Globus pallidus (tissue), 1 donor: ENCODE measurements around the gene CD82.
"Not testable (repeated sequence)": the region's sequence is repeated elsewhere in the genome, so short reads cannot be mapped to it uniquely, and the experiment has no call there.

ENCODE experiments used
- DNase-seq: peaks from one replicate; pipeline ENCODE4 v3.0.0-alpha.2; 2015; ENCODE audit warnings: low spot score

The CD82 gene

GRCh38 chr11:44559940-44560300 lies 5.5 kb upstream of the CD82 start:
- not testable (repeated sequence) for DNase-seq

- DNase-seq: no peak
Measured at GRCh38 chr11:44561275-44561805, 4.1 kb upstream of the CD82 start.

- DNase-seq: no peak
Measured at GRCh38 chr11:44561964-44562734, 3.3 kb upstream of the CD82 start.

- DNase-seq: no peak
Measured at GRCh38 chr11:44562845-44563460, 2.5 kb upstream of the CD82 start.

- no peak for DNase-seq
Measured at GRCh38 chr11:44563711-44564110, 1.8 kb upstream of the CD82 start.

- no peak for DNase-seq
Measured at GRCh38 chr11:44564166-44564565, 1.3 kb upstream of the CD82 start.

GRCh38 chr11:44564670-44565210 lies 723 bp upstream of the CD82 start:
- DNase-seq: no peak

GRCh38 chr11:44565953-44566949 lies 788 bp downstream of the CD82 start:
- no peak for DNase-seq

- DNase-seq: no peak
Measured at GRCh38 chr11:44566952-44567875, 1.8 kb downstream of the CD82 start.

GRCh38 chr11:44567876-44568256 lies 2.4 kb downstream of the CD82 start:
- DNase-seq: no peak

GRCh38 chr11:44568331-44568657 lies 2.8 kb downstream of the CD82 start:
- DNase-seq: no peak

- DNase-seq: peak; percentile 56
Measured at GRCh38 chr11:44568658-44569473, 3.4 kb downstream of the CD82 start.

- DNase-seq: no peak
Measured at GRCh38 chr11:44570411-44571155, 5.1 kb downstream of the CD82 start.

GRCh38 chr11:44571871-44572270 lies 6.4 kb downstream of the CD82 start:
- DNase-seq: no peak

- no peak for DNase-seq
Measured at GRCh38 chr11:44572436-44572835, 7.0 kb downstream of the CD82 start.

- DNase-seq: no peak
Measured at GRCh38 chr11:44572884-44573283, 7.4 kb downstream of the CD82 start.

- no peak for DNase-seq
Measured at GRCh38 chr11:44573333-44573732, 7.9 kb downstream of the CD82 start.

GRCh38 chr11:44574610-44575287 lies 9.3 kb downstream of the CD82 start:
- DNase-seq: no peak

- DNase-seq: no peak
Measured at GRCh38 chr11:44575288-44575672, 9.8 kb downstream of the CD82 start.
